Memory B cell (primary cell): Measurements from ENCODE around the gene OSBPL10.

Experiments used
- ATAC-seq: fragments of 150-1000 bp; cut with Tn5 transposase; 2 replicates; pipeline ENCODE4 v1.10.0; 2021; ENCODE audit warnings: low read depth, mild to moderate bottlenecking, moderate library complexity
- DNase-seq, 2 donors: peaks; one replicate each; pipeline ENCODE4 v3.0.0; 2022; ENCODE audit warnings: low spot score in 2 of 2
- H3K27ac Mint-ChIP-seq: one replicate; pipeline ENCODE4 v1.8.0; 2022; ENCODE audit warnings: mild to moderate bottlenecking, moderate library complexity, mixed read lengths
- H3K27me3 Mint-ChIP-seq: one replicate; pipeline ENCODE4 v1.8.0; 2022; ENCODE audit warnings: mixed read lengths
- H3K36me3 Mint-ChIP-seq: one replicate; pipeline ENCODE4 v1.8.0; 2022; ENCODE audit warnings: mild to moderate bottlenecking, mixed read lengths
- H3K4me1 Mint-ChIP-seq: one replicate; pipeline ENCODE4 v1.8.0; 2022; ENCODE audit warnings: mixed read lengths
- H3K4me3 Mint-ChIP-seq: one replicate; pipeline ENCODE4 v1.8.0; 2022; ENCODE audit warnings: mild to moderate bottlenecking, moderate library complexity, mixed read lengths
- H3K9me3 Mint-ChIP-seq: one replicate; pipeline ENCODE4 v1.8.0; 2022; ENCODE audit warnings: mixed read lengths

Gene OSBPL10

DNA sequence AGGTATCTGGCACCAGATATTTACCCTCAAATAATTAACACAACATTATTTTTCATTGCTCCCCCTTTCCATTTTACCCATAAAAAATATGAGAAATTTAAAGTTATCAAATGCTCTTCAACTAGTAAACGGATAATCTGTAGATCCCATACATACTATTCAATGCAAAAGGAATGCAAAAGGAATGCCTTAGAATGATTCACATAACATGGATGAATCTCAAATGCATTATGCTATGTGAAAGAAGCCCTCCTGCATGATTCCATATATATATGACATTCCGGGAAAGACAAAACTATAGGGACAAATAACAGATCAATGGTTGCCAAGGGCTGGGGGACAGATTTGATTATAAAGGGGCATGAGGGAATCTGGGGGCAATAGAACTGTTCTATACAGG lies 252.7 kb downstream of the OSBPL10 start:
- no peak for DNase-seq
- H3K27me3 Mint-ChIP-seq, result no peaks in the 10 kb centered on the region
- peaks cover 39% of the 10 kb centered on the region for H3K36me3 Mint-ChIP-seq
- no peak for ATAC-seq
- no peak overlapping the region for H3K4me3 Mint-ChIP-seq
- H3K27ac Mint-ChIP-seq, result peak overlapping the region; percentile 2
- peaks cover 15% of the 10 kb centered on the region for H3K4me1 Mint-ChIP-seq
- H3K9me3 Mint-ChIP-seq, result no peaks in the 10 kb centered on the region

GRCh38 chr3:31725976-31726375 lies 255.1 kb downstream of the OSBPL10 start:
- no peak overlapping the region for H3K4me3 Mint-ChIP-seq
- H3K27ac Mint-ChIP-seq, result peak overlapping the region; percentile 69
- H3K36me3 Mint-ChIP-seq, result peaks cover 42% of the 10 kb centered on the region

DNA sequence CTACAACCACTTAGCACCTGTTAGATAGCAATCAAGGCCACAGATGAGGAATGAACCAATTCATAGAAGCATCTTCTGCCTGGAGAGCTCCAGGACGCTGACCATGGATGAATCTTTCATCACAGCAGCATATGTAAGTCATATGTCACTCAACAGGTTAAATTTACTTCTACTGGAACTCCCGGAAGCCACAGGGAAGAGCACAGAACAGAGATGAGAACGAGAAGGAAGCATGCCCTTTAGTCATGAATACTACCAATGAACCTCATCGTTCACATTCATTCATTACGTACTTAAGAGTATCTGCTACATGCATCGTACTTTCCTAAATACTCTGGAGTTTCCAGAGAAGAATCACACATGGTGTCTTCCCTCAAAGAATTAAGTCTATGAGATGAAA lies 255.5 kb downstream of the OSBPL10 start:
- H3K9me3 Mint-ChIP-seq, result no peaks in the 10 kb centered on the region
- H3K36me3 Mint-ChIP-seq, result peaks cover 42% of the 10 kb centered on the region
- peaks cover 21% of the 10 kb centered on the region for H3K4me1 Mint-ChIP-seq
- H3K27me3 Mint-ChIP-seq, result no peaks in the 10 kb centered on the region
- H3K27ac Mint-ChIP-seq, result peak overlapping the region; percentile 69
- ATAC-seq (no peak), DNase-seq (no peak)
- H3K4me3 Mint-ChIP-seq, result no peak overlapping the region

More at GRCh38 chr3:31725976-31726375, 255.1 kb downstream of the OSBPL10 start:
- H3K27me3 Mint-ChIP-seq, result no peaks in the 10 kb centered on the region
- peaks cover 18% of the 10 kb centered on the region for H3K4me1 Mint-ChIP-seq
- no peak for DNase-seq
- ATAC-seq, result no peak
- H3K9me3 Mint-ChIP-seq, result no peaks in the 10 kb centered on the region

GRCh38 chr3:31724651-31725050 lies 256.4 kb downstream of the OSBPL10 start:
- no peak overlapping the region for H3K4me3 Mint-ChIP-seq
- H3K4me1 Mint-ChIP-seq, result peaks cover 21% of the 10 kb centered on the region
- H3K27ac Mint-ChIP-seq, result peak overlapping the region; percentile 51
- no peaks in the 10 kb centered on the region for H3K9me3 Mint-ChIP-seq
- H3K36me3 Mint-ChIP-seq, result peaks cover 35% of the 10 kb centered on the region
- no peaks in the 10 kb centered on the region for H3K27me3 Mint-ChIP-seq
- ATAC-seq, result peak; percentile 47
- DNase-seq, result no peak

GRCh38 chr3:31724116-31724515 lies 256.9 kb downstream of the OSBPL10 start:
- no peaks in the 10 kb centered on the region for H3K27me3 Mint-ChIP-seq
- peaks cover 20% of the 10 kb centered on the region for H3K4me1 Mint-ChIP-seq
- DNase-seq (no peak), ATAC-seq (no peak)
- H3K36me3 Mint-ChIP-seq, result peaks cover 35% of the 10 kb centered on the region
- H3K9me3 Mint-ChIP-seq, result no peaks in the 10 kb centered on the region
- H3K27ac Mint-ChIP-seq, result peak overlapping the region; percentile 51
- no peak overlapping the region for H3K4me3 Mint-ChIP-seq

GRCh38 chr3:31723701-31724100 lies 257.4 kb downstream of the OSBPL10 start:
- peaks cover 19% of the 10 kb centered on the region for H3K4me1 Mint-ChIP-seq
- H3K9me3 Mint-ChIP-seq, result no peaks in the 10 kb centered on the region
- H3K27ac Mint-ChIP-seq, result peak overlapping the region; percentile 51
- no peaks in the 10 kb centered on the region for H3K27me3 Mint-ChIP-seq
- ATAC-seq (no peak), DNase-seq (no peak)
- no peak overlapping the region for H3K4me3 Mint-ChIP-seq
- peaks cover 33% of the 10 kb centered on the region for H3K36me3 Mint-ChIP-seq

DNA sequence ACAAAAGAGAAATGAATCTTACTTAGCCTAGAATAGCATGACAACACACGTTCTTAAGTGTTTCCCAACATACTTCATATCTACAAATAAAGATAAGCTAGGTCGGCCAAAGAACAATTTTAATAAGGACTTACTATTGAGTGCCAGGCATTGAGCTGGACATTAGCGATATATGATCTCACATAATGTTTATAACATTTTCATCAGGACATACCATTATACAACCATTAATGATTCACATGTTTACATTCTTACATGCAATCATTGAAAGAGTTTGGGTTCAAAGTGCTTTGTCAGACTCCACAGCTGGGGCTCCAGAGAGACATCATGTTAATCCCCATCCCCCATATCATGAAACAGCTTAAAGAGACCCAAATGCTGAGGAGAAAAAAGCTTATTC lies 259.4 kb downstream of the OSBPL10 start:
- H3K27me3 Mint-ChIP-seq, result no peaks in the 10 kb centered on the region
- H3K36me3 Mint-ChIP-seq, result peaks cover 34% of the 10 kb centered on the region
- H3K27ac Mint-ChIP-seq, result peak overlapping the region; percentile 47
- DNase-seq (no peak), ATAC-seq (no peak)
- no peak overlapping the region for H3K4me3 Mint-ChIP-seq
- H3K9me3 Mint-ChIP-seq, result no peaks in the 10 kb centered on the region
- peaks cover 19% of the 10 kb centered on the region for H3K4me1 Mint-ChIP-seq

DNA sequence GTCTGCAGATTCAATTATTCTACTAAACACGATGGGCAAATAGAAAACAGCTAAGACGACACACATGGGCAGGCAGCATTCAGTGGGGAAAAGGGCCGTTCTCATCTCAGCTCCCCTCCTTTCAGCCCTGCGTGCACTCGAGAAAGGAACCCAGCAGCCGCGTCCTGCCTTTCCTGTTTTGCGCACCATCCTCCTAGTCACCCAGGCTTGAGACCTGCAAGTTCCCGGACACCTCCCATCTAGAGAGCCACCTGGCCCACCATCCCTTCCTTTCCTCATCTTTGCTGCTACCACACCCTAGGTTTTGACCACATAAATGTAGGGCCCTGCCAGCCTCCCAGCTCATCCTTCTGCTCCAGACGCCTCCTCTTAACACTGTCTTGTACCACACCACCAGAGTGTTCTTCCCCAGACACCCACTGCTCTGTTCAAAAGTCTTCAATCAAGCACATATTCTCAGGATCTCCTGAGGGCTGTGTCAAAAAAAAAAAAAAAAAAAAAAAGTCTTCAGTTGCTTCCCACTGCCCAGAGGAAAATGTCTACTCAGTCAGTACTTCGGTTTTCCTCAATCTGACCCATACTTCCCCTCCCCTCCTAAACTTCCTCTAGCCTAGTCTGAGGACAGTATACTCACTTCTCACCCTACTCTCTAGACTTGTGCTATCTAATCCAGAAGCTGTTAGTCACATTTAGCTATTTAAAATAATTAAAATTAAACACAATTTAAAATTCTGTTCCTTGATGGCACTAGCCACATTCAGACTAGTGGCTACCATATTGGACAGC lies 266.4 kb downstream of the OSBPL10 start:
- peak overlapping the region; percentile 67 for H3K27ac Mint-ChIP-seq
- H3K4me1 Mint-ChIP-seq, result peaks cover 43% of the 10 kb centered on the region
- H3K9me3 Mint-ChIP-seq, result peaks cover 4% of the 10 kb centered on the region
- H3K27me3 Mint-ChIP-seq, result no peaks in the 10 kb centered on the region
- ATAC-seq (no peak), DNase-seq (no peak)
- H3K36me3 Mint-ChIP-seq, result peaks cover 48% of the 10 kb centered on the region
- H3K4me3 Mint-ChIP-seq, result no peak overlapping the region

DNA sequence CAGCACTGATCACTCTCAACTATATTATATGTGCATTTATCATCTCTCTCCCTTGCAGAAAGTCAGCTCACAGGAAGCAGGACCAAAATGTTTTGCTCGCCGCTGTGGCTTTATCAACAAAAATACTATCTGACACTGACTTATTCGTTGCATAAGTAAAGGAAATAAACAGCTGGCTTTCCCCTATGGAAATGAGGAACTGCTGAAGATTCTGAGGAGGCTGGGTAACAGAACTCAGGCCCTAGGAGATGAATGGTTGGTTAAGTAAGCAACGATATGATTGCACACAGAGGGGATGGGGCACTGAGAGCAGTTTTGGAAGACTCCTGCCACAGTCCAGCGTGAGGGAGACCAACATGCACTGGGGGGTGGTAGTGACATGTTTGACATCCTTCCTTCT lies 267.2 kb downstream of the OSBPL10 start:
- Mint-ChIP-seq H3K27ac (peak overlapping the region; percentile 78), H3K36me3 (peaks cover 56% of the 10 kb centered on the region), H3K4me1 (peaks cover 48% of the 10 kb centered on the region), H3K27me3 (no peaks in the 10 kb centered on the region), H3K4me3 (no peak overlapping the region), H3K9me3 (peaks cover 4% of the 10 kb centered on the region)
- ATAC-seq (no peak), DNase-seq (no peak)

GRCh38 chr3:31710123-31710803 lies 270.8 kb downstream of the OSBPL10 start:
- H3K4me3 Mint-ChIP-seq, result peak overlapping the region; percentile 4
- ATAC-seq, result peak; percentile 49
- no peak for DNase-seq
- peaks cover 61% of the 10 kb centered on the region for H3K36me3 Mint-ChIP-seq
- H3K4me1 Mint-ChIP-seq, result peaks cover 70% of the 10 kb centered on the region
- peak overlapping the region; percentile 76 for H3K27ac Mint-ChIP-seq
- no peaks in the 10 kb centered on the region for H3K27me3 Mint-ChIP-seq
- H3K9me3 Mint-ChIP-seq, result peaks cover 4% of the 10 kb centered on the region

DNA sequence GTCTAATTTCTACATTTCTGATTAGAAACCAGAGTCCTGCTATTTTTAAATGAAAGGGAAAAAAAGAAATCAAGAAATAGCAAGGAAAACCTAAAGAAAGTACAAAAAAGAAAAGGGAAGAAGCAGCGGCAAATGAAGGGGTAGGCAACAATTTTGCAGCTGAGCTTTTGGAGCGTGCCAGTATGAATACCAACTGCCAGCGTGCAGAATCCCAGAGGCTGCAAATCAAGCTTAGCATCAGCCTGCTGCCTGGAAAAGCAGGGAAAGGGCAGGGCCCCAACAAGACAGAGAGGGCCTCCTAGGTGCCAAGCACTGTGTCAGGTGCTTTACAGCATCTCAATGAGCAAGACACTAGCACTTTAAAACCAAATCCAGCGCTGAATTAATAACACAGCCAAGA lies 271.5 kb downstream of the OSBPL10 start:
- DNase-seq (no peak), ATAC-seq (no peak)
- H3K36me3 Mint-ChIP-seq, result peaks cover 62% of the 10 kb centered on the region
- H3K27ac Mint-ChIP-seq, result peak overlapping the region; percentile 54
- H3K9me3 Mint-ChIP-seq, result peaks cover 4% of the 10 kb centered on the region
- no peak overlapping the region for H3K4me3 Mint-ChIP-seq
- no peaks in the 10 kb centered on the region for H3K27me3 Mint-ChIP-seq
- peaks cover 71% of the 10 kb centered on the region for H3K4me1 Mint-ChIP-seq

DNA sequence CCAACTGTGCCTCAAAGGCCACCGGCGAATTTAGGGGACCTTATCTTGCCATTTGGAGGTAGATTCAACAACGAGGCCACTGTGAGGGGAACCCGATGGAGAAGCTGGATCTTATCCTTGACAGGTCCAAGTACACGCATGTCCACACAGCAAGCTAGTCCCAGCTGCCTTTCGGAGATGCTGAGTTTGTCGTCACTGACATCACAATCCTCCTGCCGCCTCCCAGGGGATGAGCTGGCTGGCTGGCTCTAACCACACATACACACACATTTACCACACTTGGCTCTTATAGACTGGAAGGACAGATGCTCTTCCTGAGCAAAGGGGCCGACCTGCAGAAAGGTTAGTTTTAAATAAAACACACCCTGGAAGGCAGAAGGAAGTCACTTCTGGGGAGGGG lies 272.1 kb downstream of the OSBPL10 start:
- ATAC-seq, result no peak
- Mint-ChIP-seq H3K4me3 (no peak overlapping the region), H3K4me1 (peaks cover 68% of the 10 kb centered on the region), H3K9me3 (peaks cover 4% of the 10 kb centered on the region), H3K36me3 (peaks cover 58% of the 10 kb centered on the region), H3K27ac (peak overlapping the region; percentile 54), H3K27me3 (no peaks in the 10 kb centered on the region)
- DNase-seq, result no peak

- Mint-ChIP-seq H3K9me3 (no peaks in the 10 kb centered on the region), H3K27me3 (no peaks in the 10 kb centered on the region), H3K4me1 (peaks cover 54% of the 10 kb centered on the region), H3K27ac (peak overlapping the region; percentile 54), H3K4me3 (no peak overlapping the region), H3K36me3 (peaks cover 55% of the 10 kb centered on the region)
- no peak for DNase-seq
- no peak for ATAC-seq
These were observed 273.8 kb downstream of the OSBPL10 start for GRCh38 chr3:31707286-31707685.

- H3K4me1 Mint-ChIP-seq, result peaks cover 48% of the 10 kb centered on the region
These were observed 275.3 kb downstream of the OSBPL10 start for GRCh38 chr3:31705736-31706135.

More at GRCh38 chr3:31705736-31706135, 275.3 kb downstream of the OSBPL10 start:
- Mint-ChIP-seq H3K36me3 (peaks cover 59% of the 10 kb centered on the region), H3K4me3 (no peak overlapping the region), H3K9me3 (no peaks in the 10 kb centered on the region), H3K27me3 (no peaks in the 10 kb centered on the region), H3K27ac (peak overlapping the region; percentile 60)
- no peak for ATAC-seq
- DNase-seq, result no peak
